Ovary (tissue), 3 donors: Measurements from ENCODE around the gene FIG4.

Experiments
- CTCF ChIP-seq, 3 donors: fragments of 450-650 bp in 2 of 3; fragments of 200-600 bp in 1 of 3; IDR thresholded peaks; one replicate each; pipeline versions ENCODE4 v1.5.1 to v1.8.0; 2016 to 2022; ENCODE audit warnings: antibody characterized with exemption in 3 of 3, mild to moderate bottlenecking in 1 of 3
- EP300 ChIP-seq: sonication (generic); formaldehyde crosslinking; IDR thresholded peaks from one replicate; pipeline ENCODE4 v1.6.1; 2017; ENCODE audit warnings: antibody characterized with exemption
- POLR2A ChIP-seq: fragments of 450-650 bp; IDR thresholded peaks from one replicate; pipeline ENCODE4 v1.6.1; 2017; ENCODE audit warnings: antibody characterized with exemption, mild to moderate bottlenecking, moderate library complexity
- donor health status: DM: no; HTN: no; CAD: no.

- no peak for TF ChIP-seq POLR2A
- TF ChIP-seq CTCF (IDR thresholded peaks at IDR 0.05) = no peak
- TF ChIP-seq EP300 = no peak
Observed at GRCh38 chr6:109740787-109741186, 49.7 kb downstream of the FIG4 start.
